ENCODE data around the gene CCNG2. TPM values are rescaled to one million over a fixed set of nuclear protein-coding genes. Genes with fewer than 3 reads are reported as not detected.

The CCNG2 gene
- total and polyA plus RNA-seq, 2 of the 4 experiments (the other 2 are of a cell fraction), result 11.3 to 14.9 TPM

DNA sequence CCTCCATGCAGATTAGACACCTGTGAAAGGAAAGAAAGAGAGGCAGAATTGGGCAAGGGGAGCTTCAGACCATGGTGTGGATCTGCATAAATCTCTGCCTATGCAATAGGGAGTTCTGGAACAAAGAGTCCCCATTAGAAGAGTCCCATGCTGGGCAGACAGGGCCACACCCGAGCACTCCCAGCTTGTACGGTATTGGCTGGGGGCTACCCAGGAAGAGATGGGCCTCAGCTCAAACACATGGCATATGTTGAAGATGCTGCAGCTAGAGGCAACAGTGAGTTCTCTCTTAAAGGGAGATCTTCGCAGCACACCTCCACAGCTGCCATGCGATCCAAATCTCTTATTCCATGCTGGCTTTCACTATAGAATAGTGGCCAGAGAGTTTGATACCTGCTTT, 24.7 kb downstream of the CCNG2 start:
- TF ChIP-seq, protein P1, sequence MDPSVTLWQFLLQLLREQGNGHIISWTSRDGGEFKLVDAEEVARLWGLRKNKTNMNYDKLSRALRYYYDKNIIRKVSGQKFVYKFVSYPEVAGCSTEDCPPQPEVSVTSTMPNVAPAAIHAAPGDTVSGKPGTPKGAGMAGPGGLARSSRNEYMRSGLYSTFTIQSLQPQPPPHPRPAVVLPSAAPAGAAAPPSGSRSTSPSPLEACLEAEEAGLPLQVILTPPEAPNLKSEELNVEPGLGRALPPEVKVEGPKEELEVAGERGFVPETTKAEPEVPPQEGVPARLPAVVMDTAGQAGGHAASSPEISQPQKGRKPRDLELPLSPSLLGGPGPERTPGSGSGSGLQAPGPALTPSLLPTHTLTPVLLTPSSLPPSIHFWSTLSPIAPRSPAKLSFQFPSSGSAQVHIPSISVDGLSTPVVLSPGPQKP (IDR thresholded peaks at IDR 0.05; ENCODE audit: borderline replicate concordance, low read depth, low read length), result no peak
- Histone ChIP-seq H3K56ac (ENCODE audit: extremely low read depth, insufficient read depth, low read length) (no peak overlapping the region), H2BK5ac (ENCODE audit: low read depth, low read length, poor library complexity, severe bottlenecking) (no peak overlapping the region), H3K18ac (ENCODE audit: low read depth, low read length) (no peak overlapping the region), H3K4me3 (ENCODE audit: insufficient read depth, low read depth, low read length) (no peak overlapping the region), H3K4me1 (ENCODE audit: control insufficient read depth, insufficient read depth, low read length) (no peaks in the 10 kb centered on the region; the same call in 1 of the 2 replicates), H3K4me2 (ENCODE audit: low read depth, low read length) (no peak overlapping the region), H3K14ac (replicated peaks; ENCODE audit: low read depth, low read length) (no peak overlapping the region), H4K8ac (ENCODE audit: low read depth in 2 of 2, low read length in 2 of 2) (no peak overlapping the region), H3K9ac (ENCODE audit: low read depth, low read length) (no peak overlapping the region), H4K20me1 (ENCODE audit: insufficient read depth, low read length) (no peaks in the 10 kb centered on the region), H4K91ac (ENCODE audit: insufficient read depth, low read depth, low read length) (no peak overlapping the region), H2BK20ac (ENCODE audit: low read depth, low read length) (no peak overlapping the region), H3K27ac (ENCODE audit: insufficient read depth, low read length) (no peak overlapping the region), H3K9me1 (ENCODE audit: insufficient read depth, low read length) (no peaks in the 10 kb centered on the region), H2AFZ (replicated peaks; ENCODE audit: low read length, poor library complexity) (no peak overlapping the region), H2AK9ac (replicated peaks; ENCODE audit: low read depth, low read length, poor library complexity) (no peak overlapping the region), H2AK5ac (ENCODE audit: low read depth, low read length) (no peak overlapping the region), H2BK15ac (ENCODE audit: low read depth, low read length) (no peak overlapping the region), H3K23ac (ENCODE audit: low read depth, low read length) (no peak overlapping the region), H3K9me3 (ENCODE audit: control insufficient read depth, insufficient read depth, low read length) (no peaks in the 10 kb centered on the region), H4K5ac (ENCODE audit: low read depth, low read length) (no peak overlapping the region), H3K4ac (ENCODE audit: low read depth, low read length) (no peak overlapping the region), H2BK120ac (ENCODE audit: low read depth, low read length) (no peak overlapping the region), H3K36me3 (ENCODE audit: control insufficient read depth, insufficient read depth, low read length) (no peaks in the 10 kb centered on the region), H3K27me3 (ENCODE audit: control insufficient read depth, insufficient read depth, low read length) (peaks cover 66% of the 10 kb centered on the region), H3K79me1 (ENCODE audit: low read depth in 1 of 2, low read length in 2 of 2) (no peaks in the 10 kb centered on the region)
- intact Hi-C loops (cut with micrococcal nuclease), result no loop called here
- dilution Hi-C loops (cut with HindIII; ENCODE audit: low sequenced_read_pairs, unreplicated experiment), result no loop called here
- ChIA-PET POLR2A (ENCODE audit: unreplicated experiment) (no interaction called here), CTCF (no interaction called here)
- WGBS, 2 experiments (ENCODE audit: extremely low coverage in 2 of 2, insufficient read length in 1 of 2), result 40% methylated on average over 2 of the region's 4 CpGs; no CpG with 5 or more reads in 1 of the 2 experiments
- in situ Hi-C loops (cut with MboI; ENCODE audit: low sequenced_read_pairs), result no loop called here
- no peak for DNase-seq
- BruUV-seq (replicated peaks), result no TSS peak
- ATAC-seq (ENCODE audit: low read depth), result no peak

All from IMR-90 (cell line).